CMK (cell line): Measurements from ENCODE around the gene TEX261.

Experiments
- DNase-seq: peaks from one replicate; pipeline ENCODE4 v3.0.0-alpha.2; 2010; ENCODE audit warnings: low read depth

The TEX261 gene

GRCh38 chr2:70981421-70981820 is 13.3 kb downstream of the TEX261 start:
- no peak for DNase-seq

- DNase-seq, result no peak
These were observed 15.0 kb downstream of the TEX261 start for GRCh38 chr2:70979626-70980025.

GRCh38 chr2:70979180-70979488 is 15.5 kb downstream of the TEX261 start:
- no peak for DNase-seq

GRCh38 chr2:70978341-70979179 is 16.1 kb downstream of the TEX261 start, which contains the start of gene ANKRD53:
Gene ANKRD53 (plus strand): TSS chr2:70978630. CDS start chr2:70978646, 16 bp downstream.
- no peak for DNase-seq

GRCh38 chr2:70977605-70978205 is 17.0 kb downstream of the TEX261 start:
- no peak for DNase-seq

- DNase-seq, result no peak
These were observed 19.4 kb downstream of the TEX261 start for GRCh38 chr2:70975237-70975636.

- no peak for DNase-seq
These were observed 20.1 kb downstream of the TEX261 start for GRCh38 chr2:70974592-70974991.

GRCh38 chr2:70967189-70967588 is 27.5 kb downstream of the TEX261 start:
- DNase-seq, result no peak

- DNase-seq, result no peak
These were observed 28.0 kb downstream of the TEX261 start for GRCh38 chr2:70966681-70967080.

- DNase-seq, result no peak
These were observed 29.2 kb downstream of the TEX261 start for GRCh38 chr2:70965506-70965905.

- DNase-seq, result no peak
These were observed 29.9 kb downstream of the TEX261 start for GRCh38 chr2:70964596-70965386.

- no peak for DNase-seq
These were observed 30.5 kb downstream of the TEX261 start for GRCh38 chr2:70964133-70964532.

- DNase-seq, result no peak
These were observed 31.5 kb downstream of the TEX261 start for GRCh38 chr2:70962885-70963878.

GRCh38 chr2:70962211-70962884 is 32.3 kb downstream of the TEX261 start:
- DNase-seq, result no peak

- no peak for DNase-seq
These were observed 33.1 kb downstream of the TEX261 start for GRCh38 chr2:70961648-70961994.

GRCh38 chr2:70960833-70961647 is 33.6 kb downstream of the TEX261 start:
- no peak for DNase-seq

- DNase-seq, result no peak
These were observed 34.5 kb downstream of the TEX261 start for GRCh38 chr2:70959851-70960832.

GRCh38 chr2:70959271-70959761 is 35.4 kb downstream of the TEX261 start:
- no peak for DNase-seq

- no peak for DNase-seq
These were observed 35.9 kb downstream of the TEX261 start for GRCh38 chr2:70958759-70959158.
